Breast epithelium (tissue), 4 donors: ENCODE measurements around the gene SPATA21. TPM values are rescaled to one million over a fixed set of nuclear protein-coding genes. Genes with fewer than 3 reads are reported as not detected.

Experiments
- DNase-seq, 2 donors: peaks; one replicate each; pipeline ENCODE4 v3.0.0-alpha.2; 2019; ENCODE audit warnings: low spot score in 2 of 2
- H3K27ac ChIP-seq, 2 donors: fragments of 200-600 bp; sonication (generic) in 1 of 2; one replicate each; pipeline ENCODE4 v1.5.1; 2016 to 2019; ENCODE audit warnings: mild to moderate bottlenecking in 1 of 2
- H3K27me3 ChIP-seq, 2 donors: fragments of 200-600 bp; sonication (generic) in 1 of 2; one replicate each; pipeline versions ENCODE4 v1.5.1 to v1.6.0; 2017 to 2019; ENCODE audit warnings: control low read depth in 1 of 2, mild to moderate bottlenecking in 1 of 2
- H3K36me3 ChIP-seq: fragments of 200-600 bp; one replicate; pipeline ENCODE4 v1.5.1; 2019
- H3K4me1 ChIP-seq, 2 donors: fragments of 200-600 bp; sonication (generic); one replicate each; pipeline ENCODE4 v1.5.1; 2016 to 2019; ENCODE audit warnings: control low read depth in 1 of 2
- H3K4me3 ChIP-seq, 3 donors: fragments of 200-600 bp; sonication (generic); 1 replicate in 2 of 3; 2 replicates in 1 of 3; pipeline ENCODE4 v1.5.1; 2016 to 2019; ENCODE audit warnings: mild to moderate bottlenecking in 3 of 3, moderate library complexity in 2 of 3
- H3K9me3 ChIP-seq, 2 donors: fragments of 200-600 bp; sonication (generic) in 1 of 2; one replicate each; pipeline ENCODE4 v1.5.1; 2016 to 2019; ENCODE audit warnings: control low read depth in 1 of 2
- CTCF ChIP-seq, 3 donors: fragments of 450-650 bp; IDR thresholded peaks; one replicate each; pipeline ENCODE4 v1.5.1; 2016 to 2017; ENCODE audit warnings: antibody characterized with exemption in 3 of 3, mild to moderate bottlenecking in 3 of 3, moderate library complexity in 3 of 3
- POLR2A ChIP-seq: fragments of 450-650 bp; IDR thresholded peaks from one replicate; pipeline ENCODE4 v1.6.1; 2016; ENCODE audit warnings: antibody characterized with exemption, mild to moderate bottlenecking, moderate library complexity
- POLR2AphosphoS5 ChIP-seq, 3 donors: sonication (generic); formaldehyde crosslinking; IDR thresholded peaks; one replicate each; pipeline ENCODE4 v1.6.1; 2017; ENCODE audit warnings: antibody characterized with exemption in 3 of 3
- intact Hi-C: fragments of 100-400 bp; cut with DNase I; formaldehyde crosslinking; loops from one replicate; pipeline ENCODE4 v1.15.1; 2023; ENCODE audit warnings: low total_unique reads
- total RNA-seq, 3 donors: library from RNA; depleted of rRNA; stranded (reverse); fragments of >200 nt; gene quantifications; one replicate each; pipeline ENCODE4 v1.1.0, GENCODE V29; 2016

SPATA21 gene
- total RNA-seq, 3 donors from 2014 or later = not detected

- Histone ChIP-seq H3K4me1 (peaks cover 0 to 6% of the 10 kb centered on the region in 2 donors), H3K27ac (peak overlapping the region; percentile 81 to 92), H3K4me3 (peak overlapping the region; percentile 95 to 100 (median 97)), H3K27me3 (no peaks in the 10 kb centered on the region), H3K36me3 (no peaks in the 10 kb centered on the region), H3K9me3 (no peaks in the 10 kb centered on the region)
- intact Hi-C loops = no loop called here
- DNase-seq = no peak
- TF ChIP-seq CTCF (IDR thresholded peaks at IDR 0.05) (no peak), POLR2AphosphoS5 (IDR thresholded peaks at IDR 0.05) (no peak), POLR2A (no peak)
These were observed 4.0 kb upstream of the SPATA21 start for GRCh38 chr1:16441282-16441665.

GRCh38 chr1:16440470-16441281, 3.5 kb upstream of the SPATA21 start, which contains the start of gene NECAP2:
NECAP2 (plus strand) TSS chr1:16440724; CDS start chr1:16440762, 38 bp downstream.
- no peaks in the 10 kb centered on the region for H3K27me3 ChIP-seq
- no peaks in the 10 kb centered on the region for H3K9me3 ChIP-seq
- DNase-seq = peak; percentile 76 to 91
- TF ChIP-seq CTCF (IDR thresholded peaks at IDR 0.05) (peak; percentile 61 to 81 (median 81)), POLR2A (no peak), POLR2AphosphoS5 (IDR thresholded peaks at IDR 0.05) (peak; percentile 53 to 80 (median 71))
- H3K4me1 ChIP-seq = peaks cover 0 to 6% of the 10 kb centered on the region in 2 donors
- intact Hi-C loops = no loop called here
- H3K4me3 ChIP-seq = peak within 1 kb of the TSS; percentile 95 to 100 (median 97)
- H3K27ac ChIP-seq = peak within 1 kb of the TSS; percentile 81 to 92
- H3K36me3 ChIP-seq = no peaks in the 10 kb centered on the region

GRCh38 chr1:16440131-16440469, 2.9 kb upstream of the SPATA21 start:
- Histone ChIP-seq H3K27ac (peak overlapping the region; percentile 81 to 92), H3K4me1 (peaks cover 0 to 6% of the 10 kb centered on the region in 2 donors), H3K9me3 (no peaks in the 10 kb centered on the region), H3K4me3 (peak overlapping the region; percentile 95 to 100 (median 97)), H3K36me3 (no peaks in the 10 kb centered on the region), H3K27me3 (no peaks in the 10 kb centered on the region)
- TF ChIP-seq POLR2A (no peak), CTCF (IDR thresholded peaks at IDR 0.05) (no peak), POLR2AphosphoS5 (IDR thresholded peaks at IDR 0.05) (no peak)
- intact Hi-C loops = no loop called here
- DNase-seq = peak in 1 of 2 donors; percentile 21

- Histone ChIP-seq H3K4me3 (no peak overlapping the region), H3K27me3 (no peaks in the 10 kb centered on the region), H3K9me3 (no peaks in the 10 kb centered on the region), H3K27ac (no peak overlapping the region), H3K36me3 (no peaks in the 10 kb centered on the region), H3K4me1 (peaks cover 0 to 6% of the 10 kb centered on the region in 2 donors)
- intact Hi-C loops = no loop called here
- no peak for DNase-seq
- TF ChIP-seq POLR2AphosphoS5 (IDR thresholded peaks at IDR 0.05) (no peak), POLR2A (no peak)
These were observed 1.7 kb upstream of the SPATA21 start for GRCh38 chr1:16438924-16439323.

GRCh38 chr1:16438516-16438915, 1.3 kb upstream of the SPATA21 start:
- H3K4me1 ChIP-seq = peaks cover 0 to 6% of the 10 kb centered on the region in 2 donors
- no peak for TF ChIP-seq CTCF (IDR thresholded peaks at IDR 0.05)
- no peak for TF ChIP-seq POLR2AphosphoS5 (IDR thresholded peaks at IDR 0.05)
- no peak for TF ChIP-seq POLR2A

More at GRCh38 chr1:16438516-16438915, 1.3 kb upstream of the SPATA21 start:
- H3K27ac ChIP-seq = no peak overlapping the region
- no peak overlapping the region for H3K4me3 ChIP-seq
- H3K9me3 ChIP-seq = no peaks in the 10 kb centered on the region
- H3K27me3 ChIP-seq = no peaks in the 10 kb centered on the region
- intact Hi-C loops = no loop called here
- no peaks in the 10 kb centered on the region for H3K36me3 ChIP-seq
- no peak for DNase-seq
